Measurements from ENCODE around the gene KSR2. TPM values are rescaled to one million over a fixed set of nuclear protein-coding genes. Genes with fewer than 3 reads are reported as not detected.
"Not testable (repeated sequence)": the region's sequence is repeated elsewhere in the genome, so short reads cannot be mapped to it uniquely, and the experiment has no call there.

KSR2 gene
- total RNA-seq, 1 experiment from 2014 or later, result 0.06 TPM

DNA sequence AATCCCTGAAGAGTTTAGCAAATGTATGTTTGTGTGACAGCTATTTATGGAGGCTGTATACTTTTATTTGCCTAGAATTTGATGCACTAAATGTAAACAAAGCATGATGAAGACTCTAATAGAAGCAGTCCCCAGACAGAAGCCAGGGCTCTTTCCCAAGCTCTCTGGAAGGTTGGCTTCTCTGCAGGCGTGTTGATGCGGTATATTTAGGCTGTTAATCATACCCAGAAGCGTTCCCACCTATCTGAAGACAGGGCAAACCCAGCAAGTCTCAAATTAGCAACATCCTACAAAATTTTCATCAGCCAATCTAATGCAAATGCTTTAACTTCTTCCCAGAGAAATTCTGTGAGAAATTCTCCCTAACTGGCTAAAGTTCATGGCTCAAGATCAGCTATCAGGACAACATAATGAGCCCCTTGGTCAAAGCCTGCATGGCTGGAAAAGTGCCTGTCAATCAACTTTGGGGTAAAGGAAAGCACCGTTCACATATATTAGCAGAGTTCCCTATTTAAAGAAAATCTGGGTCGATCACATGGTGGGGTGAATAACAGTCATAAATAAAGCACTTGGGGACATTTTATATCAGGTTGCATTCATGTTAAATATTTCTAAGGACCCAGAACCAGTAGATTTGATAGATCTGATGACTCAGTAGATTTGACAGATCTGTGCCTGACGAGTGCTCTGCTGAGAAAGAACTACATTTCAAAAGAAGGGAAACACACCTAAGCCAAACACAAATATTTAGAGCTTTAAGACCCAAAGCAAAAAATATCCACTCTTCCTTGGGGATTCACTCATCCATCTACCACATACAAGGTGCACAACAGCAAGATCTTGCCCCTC, 46.6 kb downstream of the KSR2 start:
- no peaks in the 10 kb centered on the region for H3K4me1 ChIP-seq
- H3K9me3 ChIP-seq (replicated peaks), result no peaks in the 10 kb centered on the region
- no peak overlapping the region for H3K4me3 ChIP-seq
- no peak for DNase-seq
- no peaks in the 10 kb centered on the region for H3K36me3 ChIP-seq
- H3K27me3 ChIP-seq, result no peaks in the 10 kb centered on the region
- no peak overlapping the region for H3K27ac ChIP-seq

DNA sequence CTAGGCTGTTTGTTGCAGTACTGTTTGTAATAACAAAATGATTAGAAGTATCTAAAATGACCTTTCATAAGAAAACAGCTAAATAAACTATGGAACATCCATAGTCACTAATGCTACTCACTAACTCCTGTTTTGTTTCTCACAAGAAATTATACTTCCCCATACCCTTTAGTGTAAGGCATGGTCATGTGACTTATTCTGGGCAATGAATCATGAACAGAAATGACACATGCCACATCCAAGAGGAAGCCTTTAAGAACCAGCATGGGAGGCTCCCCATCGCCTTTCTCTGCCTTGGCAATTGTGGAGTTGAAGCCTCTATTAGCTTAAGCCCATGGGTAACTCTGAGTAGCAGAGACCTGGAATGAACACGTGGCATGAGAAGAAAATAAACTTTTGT, 49.3 kb downstream of the KSR2 start:
- DNase-seq, result no peak
- H3K9me3 ChIP-seq (replicated peaks), result no peaks in the 10 kb centered on the region

DNA sequence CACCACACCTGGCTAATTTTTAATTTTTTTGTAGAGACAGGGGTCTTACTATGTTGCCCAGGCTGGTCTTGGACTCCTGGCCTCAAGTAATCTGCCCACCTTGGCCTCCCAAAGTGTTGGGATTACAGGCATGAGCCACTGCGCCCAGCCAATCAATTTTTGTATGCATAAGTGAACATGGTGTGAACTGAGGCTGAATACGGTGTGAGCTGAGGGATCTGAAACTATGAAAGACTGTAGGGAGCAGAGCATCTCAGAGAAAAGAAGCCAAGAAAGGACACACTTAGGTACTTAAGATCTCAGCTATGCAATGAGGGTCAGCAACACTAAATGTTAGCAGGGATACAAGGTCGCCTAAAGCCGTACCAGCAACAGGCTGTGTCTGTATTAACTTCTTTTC, 54.1 kb downstream of the KSR2 start:
- no peak overlapping the region for H3K4me3 ChIP-seq
- H3K36me3 ChIP-seq, result no peaks in the 10 kb centered on the region
- DNase-seq, result no peak
- H3K27me3 ChIP-seq, result no peaks in the 10 kb centered on the region
- H3K27ac ChIP-seq, result no peak overlapping the region
- H3K9me3 ChIP-seq (replicated peaks), result no peaks in the 10 kb centered on the region
- H3K4me1 ChIP-seq, result no peaks in the 10 kb centered on the region

More for the DNA sequence above, 49.3 kb downstream of the KSR2 start:
- Histone ChIP-seq H3K4me1 (no peaks in the 10 kb centered on the region), H3K4me3 (no peak overlapping the region), H3K27me3 (no peaks in the 10 kb centered on the region), H3K36me3 (no peaks in the 10 kb centered on the region), H3K27ac (no peak overlapping the region)

DNA sequence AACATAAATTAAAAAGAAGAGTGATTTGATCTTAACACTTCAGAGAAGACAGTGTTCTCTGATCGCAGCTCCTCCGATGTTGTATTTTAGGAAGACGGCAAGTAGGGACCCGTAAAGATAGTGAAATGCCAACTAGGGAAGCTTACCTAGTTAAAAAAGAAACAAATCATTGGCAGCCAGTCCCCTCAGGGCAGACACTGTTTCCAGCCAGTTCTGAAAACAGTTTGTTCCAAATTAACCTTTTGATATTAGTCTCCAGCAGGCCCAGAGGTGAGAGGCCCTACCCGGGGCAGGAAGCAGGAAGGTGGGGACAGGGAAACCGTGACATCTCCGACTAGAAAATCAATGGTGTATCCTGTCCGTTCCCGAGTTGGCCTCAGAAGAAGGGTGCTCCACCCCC, 56.0 kb downstream of the KSR2 start:
- H3K36me3 ChIP-seq, result no peaks in the 10 kb centered on the region
- H3K27ac ChIP-seq, result no peak overlapping the region
- H3K9me3 ChIP-seq (replicated peaks), result no peaks in the 10 kb centered on the region
- H3K27me3 ChIP-seq, result no peaks in the 10 kb centered on the region
- no peak overlapping the region for H3K4me3 ChIP-seq
- H3K4me1 ChIP-seq, result no peaks in the 10 kb centered on the region
- DNase-seq, result no peak

DNA sequence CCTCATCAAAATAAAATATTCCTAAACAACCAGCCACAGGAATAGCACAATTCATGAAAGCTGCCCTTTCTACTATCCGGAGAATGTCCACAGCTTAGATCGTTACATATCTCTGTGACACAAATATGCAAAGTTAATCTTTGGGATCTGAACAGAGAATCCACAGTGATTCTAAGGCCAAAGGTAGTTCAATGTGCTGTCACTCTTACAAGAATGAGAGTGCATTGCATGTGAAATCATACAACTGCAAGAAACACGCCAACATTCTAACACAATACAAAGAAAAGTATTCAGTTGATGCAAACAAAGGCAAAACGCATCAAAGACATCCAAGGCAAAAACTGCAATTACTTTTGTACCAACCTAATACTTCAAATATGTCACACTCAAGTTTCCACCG, 60.4 kb downstream of the KSR2 start:
- H3K27ac ChIP-seq, result no peak overlapping the region
- no peaks in the 10 kb centered on the region for H3K27me3 ChIP-seq
- H3K4me1 ChIP-seq, result no peaks in the 10 kb centered on the region
- H3K36me3 ChIP-seq, result no peaks in the 10 kb centered on the region
- no peak overlapping the region for H3K4me3 ChIP-seq
- DNase-seq, result no peak
- no peaks in the 10 kb centered on the region for H3K9me3 ChIP-seq (replicated peaks)

DNA sequence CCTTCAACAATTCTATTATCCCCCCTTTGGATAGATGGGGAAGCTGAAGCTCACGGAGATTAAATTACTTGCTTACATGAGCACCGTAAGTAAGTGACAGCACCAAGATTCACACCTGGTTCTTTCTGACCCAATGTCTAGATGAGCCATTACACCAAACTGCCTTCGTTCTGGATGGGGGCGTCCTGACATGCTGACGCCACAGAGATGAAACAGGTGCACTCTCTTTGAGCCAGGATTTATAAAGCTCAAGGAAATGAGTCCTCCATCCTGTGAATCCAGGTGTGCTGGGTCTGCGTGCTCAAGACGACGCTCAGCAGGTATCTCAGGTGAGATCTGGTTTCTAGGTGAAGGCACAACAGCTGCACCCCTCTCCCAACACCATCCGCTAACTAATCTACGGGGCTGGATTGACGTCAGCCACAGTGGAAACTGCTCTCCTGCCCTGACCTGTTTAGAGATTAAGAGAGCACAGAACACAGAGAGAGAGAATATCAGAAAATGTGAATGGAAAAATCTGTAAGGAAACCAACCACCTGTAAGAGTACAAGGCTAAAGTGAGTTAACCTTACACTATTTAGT, 61.6 kb downstream of the KSR2 start:
- no peaks in the 10 kb centered on the region for H3K4me1 ChIP-seq
- H3K4me3 ChIP-seq, result no peak overlapping the region
- H3K27me3 ChIP-seq, result no peaks in the 10 kb centered on the region
- H3K36me3 ChIP-seq, result no peaks in the 10 kb centered on the region
- no peaks in the 10 kb centered on the region for H3K9me3 ChIP-seq (replicated peaks)
- no peak for DNase-seq
- H3K27ac ChIP-seq, result no peak overlapping the region

DNA sequence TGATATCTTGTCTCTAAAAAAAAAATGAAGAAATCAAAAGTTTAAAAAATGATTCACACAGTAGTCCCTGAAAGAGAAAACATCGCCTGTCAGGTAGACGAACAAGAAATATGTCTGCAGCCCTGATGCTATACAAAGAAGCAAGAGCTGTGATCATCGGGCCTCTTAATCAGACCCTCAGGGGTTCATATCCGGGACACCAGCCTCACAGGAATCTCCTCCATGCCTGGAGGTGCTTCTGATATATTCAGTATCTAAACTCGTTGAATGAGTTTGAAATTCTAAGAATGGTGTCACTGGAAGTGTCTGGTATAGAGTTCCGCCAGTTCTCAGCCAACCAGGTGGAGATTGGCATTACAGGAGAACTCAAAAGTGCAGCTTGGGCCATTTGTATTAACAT, 64.7 kb downstream of the KSR2 start:
- H3K27me3 ChIP-seq, result no peaks in the 10 kb centered on the region
- H3K27ac ChIP-seq, result no peak overlapping the region
- no peaks in the 10 kb centered on the region for H3K4me1 ChIP-seq
- DNase-seq, result no peak
- no peaks in the 10 kb centered on the region for H3K9me3 ChIP-seq (replicated peaks)
- no peaks in the 10 kb centered on the region for H3K36me3 ChIP-seq
- no peak overlapping the region for H3K4me3 ChIP-seq

DNA sequence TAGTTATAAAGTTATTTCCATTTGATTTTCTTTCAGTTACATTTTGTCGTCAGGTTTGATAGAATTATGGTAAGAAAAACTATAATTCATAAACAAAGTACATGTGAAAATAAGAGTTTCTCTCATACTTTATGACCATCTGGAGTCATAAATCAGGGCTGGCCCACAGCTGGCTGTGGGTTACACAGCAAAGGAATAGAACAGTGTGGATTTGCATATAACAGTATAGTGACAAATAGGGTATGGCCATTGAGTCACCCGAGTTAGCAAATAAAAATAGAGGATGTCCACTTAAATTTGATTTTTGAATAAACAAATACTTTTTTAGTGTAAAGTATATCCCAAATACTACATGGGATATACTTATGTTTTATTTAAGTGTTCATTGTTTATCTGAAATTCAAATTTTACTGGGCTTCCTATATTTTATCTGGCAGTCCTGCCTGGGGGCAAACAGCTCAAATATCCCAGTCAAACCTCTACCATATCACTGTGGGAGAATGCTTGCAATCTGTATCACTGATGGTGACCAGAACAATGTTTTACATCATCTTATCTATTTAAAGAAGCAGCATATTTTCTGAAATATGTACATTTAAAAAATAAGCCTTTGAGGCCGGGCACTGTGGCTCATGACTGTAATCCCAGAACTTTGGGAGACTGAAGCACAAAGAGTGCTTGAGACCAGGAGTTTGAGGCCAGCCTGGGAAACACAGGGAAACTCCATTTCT, 65.5 kb downstream of the KSR2 start:
- Histone ChIP-seq H3K27ac (no peak overlapping the region), H3K4me1 (no peaks in the 10 kb centered on the region), H3K27me3 (no peaks in the 10 kb centered on the region), H3K4me3 (no peak overlapping the region), H3K36me3 (no peaks in the 10 kb centered on the region), H3K9me3 (replicated peaks) (no peaks in the 10 kb centered on the region)
- no peak for DNase-seq

DNA sequence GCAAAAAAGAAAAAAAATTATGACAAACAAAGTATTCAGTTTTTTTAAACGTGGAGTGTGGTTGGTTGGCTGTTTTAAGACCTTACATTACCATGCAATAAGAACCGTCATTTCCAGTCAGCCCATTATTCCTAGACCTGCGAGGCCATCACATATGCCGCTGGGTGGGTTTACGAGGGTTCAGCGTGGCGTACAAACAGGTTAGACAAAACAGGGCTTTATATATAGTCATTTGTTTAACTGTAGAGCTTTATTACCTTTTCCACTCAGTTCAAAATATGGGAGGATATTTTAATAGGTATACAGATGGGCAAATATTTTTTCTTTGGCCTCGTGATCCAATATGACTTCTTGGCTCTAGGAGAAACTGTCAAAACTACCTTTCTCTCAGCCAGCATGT, 67.2 kb downstream of the KSR2 start:
- no peak overlapping the region for H3K4me3 ChIP-seq
- H3K9me3 ChIP-seq (replicated peaks), result no peaks in the 10 kb centered on the region
- no peaks in the 10 kb centered on the region for H3K4me1 ChIP-seq
- DNase-seq, result no peak
- H3K27ac ChIP-seq, result no peak overlapping the region
- H3K36me3 ChIP-seq, result no peaks in the 10 kb centered on the region
- H3K27me3 ChIP-seq, result no peaks in the 10 kb centered on the region

DNA sequence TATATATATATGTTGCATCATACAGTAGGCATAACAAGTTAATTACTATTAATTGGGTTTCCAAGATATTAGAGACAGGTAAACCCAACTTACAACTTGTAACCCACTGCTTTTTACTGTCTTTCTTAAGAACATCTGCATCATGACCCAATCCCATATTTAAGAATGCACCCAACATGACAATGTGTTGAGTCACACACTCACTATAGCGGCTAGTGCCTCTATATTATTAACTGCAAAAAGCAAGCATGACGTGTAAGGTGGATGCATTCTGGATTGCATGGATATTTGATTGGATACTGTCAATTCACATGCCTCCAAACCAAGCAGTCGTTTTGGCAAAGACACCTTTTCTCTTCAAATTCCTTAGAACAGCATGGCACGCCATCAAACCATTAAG, 68.2 kb downstream of the KSR2 start:
- DNase-seq, result no peak
- Histone ChIP-seq H3K36me3 (no peaks in the 10 kb centered on the region), H3K27me3 (no peaks in the 10 kb centered on the region), H3K4me1 (no peaks in the 10 kb centered on the region), H3K9me3 (replicated peaks) (no peaks in the 10 kb centered on the region), H3K27ac (no peak overlapping the region), H3K4me3 (no peak overlapping the region)

DNA sequence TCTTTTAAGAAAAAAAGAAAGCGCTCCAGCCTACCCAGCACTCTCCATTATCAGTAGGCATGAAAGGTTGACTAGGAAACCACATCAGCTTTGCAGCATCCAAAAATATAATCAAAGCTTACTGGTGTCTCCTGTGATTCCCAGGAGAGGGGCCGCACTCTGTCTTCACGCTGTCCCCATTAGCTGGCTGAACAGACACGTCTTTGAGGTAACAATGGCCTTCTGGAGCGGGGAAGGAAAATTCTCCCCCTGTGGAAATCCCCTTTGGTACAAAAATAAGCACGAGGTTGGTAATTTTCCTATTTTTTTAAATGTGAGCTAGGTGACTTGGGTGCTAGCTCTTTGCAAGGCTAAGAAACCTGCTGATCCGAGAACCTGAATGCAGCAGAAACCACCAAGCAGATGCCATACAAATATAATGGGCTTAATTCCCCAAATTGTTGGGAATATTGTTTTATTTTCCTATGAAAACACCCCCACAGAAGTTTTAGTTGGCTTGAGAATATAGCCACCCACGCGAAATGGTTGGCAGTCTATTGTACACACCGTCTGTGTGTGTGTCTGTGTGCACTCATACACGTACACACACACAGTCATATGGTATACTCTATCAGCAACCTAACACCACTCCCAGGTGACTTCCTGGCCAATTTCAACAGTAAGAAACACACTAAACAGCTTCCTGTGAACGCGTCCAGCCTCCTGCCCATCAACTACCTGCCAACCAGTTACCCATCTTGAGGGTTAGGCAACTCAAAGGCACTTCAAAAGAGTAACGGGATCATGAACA, 71.2 kb downstream of the KSR2 start:
- H3K4me1 ChIP-seq, result no peaks in the 10 kb centered on the region
- H3K4me3 ChIP-seq, result no peak overlapping the region
- H3K27ac ChIP-seq, result no peak overlapping the region
- no peaks in the 10 kb centered on the region for H3K9me3 ChIP-seq (replicated peaks)
- no peak for DNase-seq
- H3K27me3 ChIP-seq, result no peaks in the 10 kb centered on the region
- no peaks in the 10 kb centered on the region for H3K36me3 ChIP-seq

DNA sequence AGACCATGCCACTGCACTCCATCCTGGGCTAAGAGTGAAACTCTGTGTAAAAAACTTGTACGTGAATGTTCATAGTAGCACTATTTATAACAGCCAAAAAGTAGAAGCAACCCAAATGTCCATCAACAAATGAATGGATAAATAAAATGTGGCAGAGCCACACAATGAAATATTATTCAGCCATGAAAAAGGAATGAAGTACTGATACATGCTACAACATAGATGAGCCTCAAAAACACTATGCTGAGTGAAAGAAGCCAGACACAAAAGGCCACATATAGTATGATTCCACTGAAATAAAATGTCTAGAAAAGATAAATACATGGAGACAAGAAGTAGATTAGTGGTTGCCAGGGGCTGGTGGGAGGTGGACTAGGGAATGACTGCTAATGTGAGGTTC, 72.8 kb downstream of the KSR2 start:
- Histone ChIP-seq H3K36me3 (no peaks in the 10 kb centered on the region), H3K4me3 (no peak overlapping the region), H3K27me3 (no peaks in the 10 kb centered on the region), H3K9me3 (replicated peaks) (no peaks in the 10 kb centered on the region), H3K4me1 (no peaks in the 10 kb centered on the region), H3K27ac (no peak overlapping the region)
- DNase-seq, result no peak

DNA sequence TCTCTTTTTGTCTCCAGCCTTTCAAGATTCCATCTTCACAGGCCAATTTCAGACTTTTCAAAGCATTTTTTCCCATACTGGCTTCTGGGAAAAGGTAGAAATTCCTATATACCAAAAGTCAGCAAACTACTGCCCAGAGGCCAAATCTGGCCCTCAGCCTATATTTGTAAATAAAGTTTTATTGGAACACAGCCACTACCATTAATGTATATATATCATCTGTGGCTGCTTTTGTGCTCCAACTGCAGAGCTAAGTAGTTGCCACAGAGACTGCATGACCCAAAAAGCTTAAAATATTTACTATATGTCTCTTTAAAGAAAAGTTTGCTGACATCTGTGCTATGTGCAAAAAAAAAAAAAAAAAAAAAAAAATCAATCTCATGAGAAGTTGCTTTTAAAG, 76.3 kb downstream of the KSR2 start:
- H3K4me3 ChIP-seq, result no peak overlapping the region
- H3K9me3 ChIP-seq (replicated peaks), result no peaks in the 10 kb centered on the region
- no peak overlapping the region for H3K27ac ChIP-seq
- H3K4me1 ChIP-seq, result no peaks in the 10 kb centered on the region
- H3K36me3 ChIP-seq, result no peaks in the 10 kb centered on the region
- no peaks in the 10 kb centered on the region for H3K27me3 ChIP-seq
- no peak for DNase-seq

DNA sequence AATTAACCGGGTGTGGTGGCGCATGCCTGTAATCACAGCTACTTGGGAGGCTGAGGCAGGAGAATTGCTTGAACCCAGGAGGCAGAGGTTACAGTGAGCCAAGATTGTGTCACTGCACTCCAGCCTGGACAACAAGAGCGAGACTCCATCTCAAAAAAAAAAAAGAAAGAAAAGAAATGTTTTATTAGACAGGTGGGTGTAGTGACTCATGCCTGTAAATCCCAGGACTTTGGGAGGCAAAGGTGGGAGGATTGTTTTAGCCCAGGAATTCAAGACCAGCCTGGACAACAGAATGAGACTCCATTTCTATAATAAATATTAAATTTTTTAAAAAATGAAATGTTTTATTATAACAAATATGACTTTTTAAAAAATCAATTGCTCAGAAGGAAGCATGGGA, 77.5 kb downstream of the KSR2 start:
- H3K9me3 ChIP-seq (replicated peaks); H3K36me3 ChIP-seq; H3K27ac ChIP-seq; H3K4me3 ChIP-seq; H3K27me3 ChIP-seq; DNase-seq; H3K4me1 ChIP-seq: not testable (repeated sequence)

DNA sequence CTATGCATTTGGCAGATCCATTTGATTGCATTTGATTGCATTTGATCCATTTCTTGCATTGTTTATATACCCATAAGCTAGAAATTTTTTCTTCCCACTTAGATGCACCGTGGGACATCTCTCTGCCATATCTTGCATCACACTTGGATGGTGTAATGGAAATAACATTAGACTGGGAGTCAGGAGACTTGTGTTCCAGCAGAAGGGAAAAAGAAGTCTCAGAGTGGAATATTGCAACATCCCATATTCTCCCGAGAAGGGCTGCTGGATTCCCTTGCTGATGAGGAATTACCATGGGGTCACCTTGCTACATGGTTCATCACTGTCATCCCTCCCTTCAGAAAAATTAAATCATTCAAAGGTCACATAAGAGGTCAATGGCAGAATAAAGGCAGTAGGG, 78.1 kb downstream of the KSR2 start:
- H3K4me1 ChIP-seq, result no peaks in the 10 kb centered on the region

More for the DNA sequence above, 78.1 kb downstream of the KSR2 start:
- Histone ChIP-seq H3K27ac (no peak overlapping the region), H3K27me3 (no peaks in the 10 kb centered on the region), H3K4me3 (no peak overlapping the region), H3K36me3 (no peaks in the 10 kb centered on the region), H3K9me3 (replicated peaks) (no peaks in the 10 kb centered on the region)
- no peak for DNase-seq
